DOHH2 (cell line): ENCODE measurements around the gene SSTR4.

Experiments used
- EZH2phosphoT487 ChIP-seq: fragments of 200-600 bp; sonication (generic); IDR thresholded peaks from 2 replicates; pipeline ENCODE4 v1.6.1; 2017; ENCODE audit warnings: borderline replicate concordance, mild to moderate bottlenecking, antibody characterized with exemption, low read length, moderate library complexity, mixed read lengths
- TF ChIP-seq, protein P1 (sequence below): fragments of 200-600 bp; sonication (generic); IDR thresholded peaks from one replicate; pipeline ENCODE4 v1.5.1; 2014; ENCODE audit warnings: antibody characterized with exemption, mild to moderate bottlenecking, low read depth, low read length; ENCODE audit not compliant: poor library complexity, severe bottlenecking

GRCh38 chr20:23010096-23010495 lies 25.0 kb upstream of the SSTR4 start:
- TF ChIP-seq, protein P1, sequence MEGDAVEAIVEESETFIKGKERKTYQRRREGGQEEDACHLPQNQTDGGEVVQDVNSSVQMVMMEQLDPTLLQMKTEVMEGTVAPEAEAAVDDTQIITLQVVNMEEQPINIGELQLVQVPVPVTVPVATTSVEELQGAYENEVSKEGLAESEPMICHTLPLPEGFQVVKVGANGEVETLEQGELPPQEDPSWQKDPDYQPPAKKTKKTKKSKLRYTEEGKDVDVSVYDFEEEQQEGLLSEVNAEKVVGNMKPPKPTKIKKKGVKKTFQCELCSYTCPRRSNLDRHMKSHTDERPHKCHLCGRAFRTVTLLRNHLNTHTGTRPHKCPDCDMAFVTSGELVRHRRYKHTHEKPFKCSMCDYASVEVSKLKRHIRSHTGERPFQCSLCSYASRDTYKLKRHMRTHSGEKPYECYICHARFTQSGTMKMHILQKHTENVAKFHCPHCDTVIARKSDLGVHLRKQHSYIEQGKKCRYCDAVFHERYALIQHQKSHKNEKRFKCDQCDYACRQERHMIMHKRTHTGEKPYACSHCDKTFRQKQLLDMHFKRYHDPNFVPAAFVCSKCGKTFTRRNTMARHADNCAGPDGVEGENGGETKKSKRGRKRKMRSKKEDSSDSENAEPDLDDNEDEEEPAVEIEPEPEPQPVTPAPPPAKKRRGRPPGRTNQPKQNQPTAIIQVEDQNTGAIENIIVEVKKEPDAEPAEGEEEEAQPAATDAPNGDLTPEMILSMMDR, result no peak
- no peak for TF ChIP-seq EZH2phosphoT487
